Measurements from ENCODE around the gene ZNF488. TPM values are rescaled to one million over a fixed set of nuclear protein-coding genes. Genes with fewer than 3 reads are reported as not detected.

ZNF488 gene
- total RNA-seq, 1 donor from 2014 or later = 1.6 TPM

Other genes with a start within 250 kb of the ZNF488 start
- gene GDF10, start 84.1 kb downstream of the ZNF488 start, total RNA-seq = 1.0 TPM
- gene GDF2, start 61.8 kb downstream of the ZNF488 start, total RNA-seq = not detected
- gene RBP3, start 35.9 kb downstream of the ZNF488 start, total RNA-seq = not detected
- not detected for gene ANXA8, start 99.8 kb upstream of the ZNF488 start, total RNA-seq
- gene FAM25G, start 107.4 kb upstream of the ZNF488 start, total RNA-seq = not detected
- gene AGAP9, start 139.3 kb upstream of the ZNF488 start, total RNA-seq = 1.0 TPM

Data from skeletal muscle tissue (tissue), 1 donor.